Astrocyte (in vitro differentiated cells and primary cell): Measurements from ENCODE around the gene SUSD4.

Experiments
- EZH2 ChIP-seq: IDR thresholded peaks from 2 replicates; pipeline ENCODE4 v1.6.1; 2012; ENCODE audit warnings: mild to moderate bottlenecking, low read length, inconsistent platforms; ENCODE audit not compliant: insufficient read depth
- TF ChIP-seq, protein P1 (sequence below): IDR thresholded peaks from 2 replicates; pipeline ENCODE4 v1.5.1; 2011; ENCODE audit warnings: low read depth, mild to moderate bottlenecking, inconsistent platforms, low read length, moderate library complexity; ENCODE audit not compliant: insufficient read depth

DNA sequence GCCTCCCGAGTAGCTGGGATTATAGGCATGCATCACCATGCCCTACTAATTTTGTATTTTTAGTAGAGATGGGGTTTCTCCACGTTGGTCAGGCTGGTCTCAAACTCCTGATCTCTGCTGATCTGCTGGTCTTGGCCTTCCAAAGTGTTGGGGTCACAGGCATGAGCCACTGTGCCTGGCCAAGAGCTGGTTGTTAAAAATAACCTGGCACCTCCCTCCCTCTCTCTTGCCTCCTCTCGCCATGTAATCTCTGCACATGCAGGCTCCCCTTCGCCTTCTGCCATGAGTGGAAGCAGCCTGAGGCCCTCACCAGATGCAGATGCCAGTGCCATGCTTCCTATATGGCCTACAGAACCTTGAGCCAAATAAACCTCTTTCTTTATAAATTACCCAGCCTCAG is 146.2 kb downstream of the SUSD4 start:
- TF ChIP-seq, protein P1, sequence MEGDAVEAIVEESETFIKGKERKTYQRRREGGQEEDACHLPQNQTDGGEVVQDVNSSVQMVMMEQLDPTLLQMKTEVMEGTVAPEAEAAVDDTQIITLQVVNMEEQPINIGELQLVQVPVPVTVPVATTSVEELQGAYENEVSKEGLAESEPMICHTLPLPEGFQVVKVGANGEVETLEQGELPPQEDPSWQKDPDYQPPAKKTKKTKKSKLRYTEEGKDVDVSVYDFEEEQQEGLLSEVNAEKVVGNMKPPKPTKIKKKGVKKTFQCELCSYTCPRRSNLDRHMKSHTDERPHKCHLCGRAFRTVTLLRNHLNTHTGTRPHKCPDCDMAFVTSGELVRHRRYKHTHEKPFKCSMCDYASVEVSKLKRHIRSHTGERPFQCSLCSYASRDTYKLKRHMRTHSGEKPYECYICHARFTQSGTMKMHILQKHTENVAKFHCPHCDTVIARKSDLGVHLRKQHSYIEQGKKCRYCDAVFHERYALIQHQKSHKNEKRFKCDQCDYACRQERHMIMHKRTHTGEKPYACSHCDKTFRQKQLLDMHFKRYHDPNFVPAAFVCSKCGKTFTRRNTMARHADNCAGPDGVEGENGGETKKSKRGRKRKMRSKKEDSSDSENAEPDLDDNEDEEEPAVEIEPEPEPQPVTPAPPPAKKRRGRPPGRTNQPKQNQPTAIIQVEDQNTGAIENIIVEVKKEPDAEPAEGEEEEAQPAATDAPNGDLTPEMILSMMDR: no peak
- TF ChIP-seq EZH2: no peak
